Measurements from ENCODE around the gene ESPN. TPM values are rescaled to one million over a fixed set of nuclear protein-coding genes. Genes with fewer than 3 reads are reported as not detected.

ESPN gene
- total RNA-seq, 1 donor from 2014 or later: 2.7 TPM

DNA sequence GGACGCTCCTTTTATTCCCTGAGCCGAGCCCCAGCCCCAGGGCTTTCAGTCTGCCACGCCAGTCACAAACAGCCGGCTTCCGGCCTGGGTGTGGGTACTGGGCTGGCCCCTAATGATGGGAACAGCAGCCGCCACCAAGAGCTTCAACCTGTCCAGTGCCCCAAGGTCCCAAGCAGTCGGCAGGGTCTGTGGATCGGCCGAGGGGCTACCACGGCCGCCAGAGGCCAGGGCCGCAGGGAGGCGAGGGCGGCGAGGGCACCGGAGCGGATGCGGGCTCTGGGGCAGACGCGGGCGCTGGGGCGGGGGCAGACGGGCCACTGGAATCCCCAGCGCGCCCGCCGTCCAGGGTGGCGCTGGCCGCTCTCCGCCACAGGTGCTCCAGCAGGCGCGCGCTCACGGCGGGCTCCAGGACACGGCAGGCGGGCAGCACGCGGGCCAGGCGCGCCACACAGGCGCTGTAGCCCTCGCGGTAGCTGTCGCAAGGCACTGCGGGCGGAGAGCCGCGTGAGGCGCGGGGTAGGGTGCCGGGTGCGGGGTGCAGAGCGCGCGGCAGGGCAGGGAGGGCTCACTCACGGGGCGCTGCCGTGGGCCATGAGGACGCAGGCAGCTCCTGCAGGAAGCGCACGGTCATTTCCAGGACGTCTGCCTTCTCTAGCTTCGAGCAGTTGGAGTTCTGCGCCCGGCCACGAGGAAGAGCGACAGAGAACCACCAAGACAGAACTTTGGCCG is 5.7 kb upstream of the ESPN start:
- Histone ChIP-seq H3K4me3 (ENCODE audit: low read depth, low read length) (no peak overlapping the region), H3K27me3 (ENCODE audit: control insufficient read depth, insufficient read depth, low read length) (peaks cover 82% of the 10 kb centered on the region), H3K36me3 (ENCODE audit: control insufficient read depth, insufficient read depth, low read length) (no peaks in the 10 kb centered on the region)
- no peak for DNase-seq (ENCODE audit: low read depth)
- TF ChIP-seq, protein P1, sequence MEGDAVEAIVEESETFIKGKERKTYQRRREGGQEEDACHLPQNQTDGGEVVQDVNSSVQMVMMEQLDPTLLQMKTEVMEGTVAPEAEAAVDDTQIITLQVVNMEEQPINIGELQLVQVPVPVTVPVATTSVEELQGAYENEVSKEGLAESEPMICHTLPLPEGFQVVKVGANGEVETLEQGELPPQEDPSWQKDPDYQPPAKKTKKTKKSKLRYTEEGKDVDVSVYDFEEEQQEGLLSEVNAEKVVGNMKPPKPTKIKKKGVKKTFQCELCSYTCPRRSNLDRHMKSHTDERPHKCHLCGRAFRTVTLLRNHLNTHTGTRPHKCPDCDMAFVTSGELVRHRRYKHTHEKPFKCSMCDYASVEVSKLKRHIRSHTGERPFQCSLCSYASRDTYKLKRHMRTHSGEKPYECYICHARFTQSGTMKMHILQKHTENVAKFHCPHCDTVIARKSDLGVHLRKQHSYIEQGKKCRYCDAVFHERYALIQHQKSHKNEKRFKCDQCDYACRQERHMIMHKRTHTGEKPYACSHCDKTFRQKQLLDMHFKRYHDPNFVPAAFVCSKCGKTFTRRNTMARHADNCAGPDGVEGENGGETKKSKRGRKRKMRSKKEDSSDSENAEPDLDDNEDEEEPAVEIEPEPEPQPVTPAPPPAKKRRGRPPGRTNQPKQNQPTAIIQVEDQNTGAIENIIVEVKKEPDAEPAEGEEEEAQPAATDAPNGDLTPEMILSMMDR (IDR thresholded peaks at IDR 0.05; ENCODE audit: insufficient read depth, low read length, poor library complexity, severe bottlenecking): no peak

GRCh38 chr1:6419397-6419803 is 5.2 kb upstream of the ESPN start:
- TF ChIP-seq, protein P1 (IDR thresholded peaks at IDR 0.05; ENCODE audit: insufficient read depth, low read length, poor library complexity, severe bottlenecking): no peak
- Histone ChIP-seq H3K4me3 (ENCODE audit: low read depth, low read length) (peak overlapping the region; percentile 23), H3K27me3 (ENCODE audit: control insufficient read depth, insufficient read depth, low read length) (peaks cover 84% of the 10 kb centered on the region), H3K36me3 (ENCODE audit: control insufficient read depth, insufficient read depth, low read length) (no peaks in the 10 kb centered on the region)
- DNase-seq (ENCODE audit: low read depth): no peak

DNA sequence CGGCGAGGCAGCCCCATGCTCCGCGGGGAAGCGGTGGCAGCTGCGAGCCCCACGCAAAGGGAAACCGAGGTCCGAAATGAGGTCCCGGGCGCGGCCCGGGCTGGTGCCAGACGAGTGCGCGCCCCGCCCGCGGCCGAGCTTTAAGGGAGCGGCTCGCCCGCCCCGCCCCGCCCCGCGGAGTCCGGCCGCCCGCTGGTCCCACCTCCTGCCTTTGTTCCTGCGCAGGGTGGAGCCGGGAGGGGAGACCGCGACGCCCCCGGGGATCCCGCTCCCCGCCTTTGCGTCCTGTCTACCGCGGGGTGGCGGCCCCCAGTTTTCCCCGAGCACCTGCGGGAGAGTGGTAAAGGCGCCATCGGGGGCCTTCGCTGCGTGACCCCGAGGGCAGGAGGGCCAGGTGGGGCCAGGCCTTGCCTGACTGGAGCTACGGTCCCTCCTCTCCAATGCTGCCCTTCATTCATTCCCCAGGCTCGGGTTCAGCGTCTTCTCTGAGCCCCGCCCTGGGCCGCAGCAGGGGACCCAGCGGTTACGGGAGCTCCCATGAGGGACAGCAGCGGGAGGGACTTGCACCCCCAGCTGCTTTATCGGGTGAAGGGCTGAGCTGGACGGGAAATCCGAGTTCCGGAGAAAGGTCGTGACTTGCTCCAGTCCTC is 4.6 kb upstream of the ESPN start, which contains the start of gene HES2:
Gene HES2 (minus strand): TSS at position 116 of the 650 bp plus-strand sequence. CDS start 99 bp downstream, at position 17.
- TF ChIP-seq, protein P1 (IDR thresholded peaks at IDR 0.05; ENCODE audit: insufficient read depth, low read length, poor library complexity, severe bottlenecking): no peak
- H3K4me3 ChIP-seq (ENCODE audit: low read depth, low read length): peak within 1 kb of the TSS; percentile 23
- peaks cover 85% of the 10 kb centered on the region for H3K27me3 ChIP-seq (ENCODE audit: control insufficient read depth, insufficient read depth, low read length)
- DNase-seq (ENCODE audit: low read depth): no peak
- H3K36me3 ChIP-seq (ENCODE audit: control insufficient read depth, insufficient read depth, low read length): no peaks in the 10 kb centered on the region

DNA sequence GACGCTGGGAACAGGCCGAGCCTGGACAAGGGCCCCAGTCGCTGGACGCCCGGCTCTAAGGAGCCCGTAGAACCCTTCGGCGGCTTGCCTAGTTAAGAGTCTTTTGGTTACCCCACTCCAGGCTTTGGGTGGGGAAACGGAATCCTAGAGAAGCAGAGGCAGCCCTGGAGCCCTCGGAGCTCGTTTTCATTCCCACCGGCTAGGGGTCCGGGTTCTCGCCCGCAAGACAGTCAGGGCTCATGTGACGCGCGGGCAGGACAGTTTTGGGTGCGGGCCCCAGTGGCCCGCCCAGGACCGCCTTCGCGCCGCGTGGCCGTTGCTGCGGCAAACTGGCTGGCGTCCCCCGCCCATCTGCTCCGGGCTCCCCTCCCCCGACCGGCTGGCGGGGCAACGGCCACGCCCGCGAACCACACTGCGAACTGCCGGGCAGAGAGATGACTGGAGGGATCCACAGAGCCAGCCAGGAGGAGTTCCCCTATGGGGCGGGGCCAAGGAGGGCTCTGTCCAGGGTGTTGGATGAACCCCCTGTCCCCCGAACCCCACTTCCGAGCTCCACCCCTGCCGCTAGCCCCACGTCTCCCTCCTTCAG is 4.0 kb upstream of the ESPN start:
- H3K27me3 ChIP-seq (ENCODE audit: control insufficient read depth, insufficient read depth, low read length): peaks cover 87% of the 10 kb centered on the region
- no peak for DNase-seq (ENCODE audit: low read depth)
- TF ChIP-seq, protein P1 (IDR thresholded peaks at IDR 0.05; ENCODE audit: insufficient read depth, low read length, poor library complexity, severe bottlenecking): no peak
- no peak overlapping the region for H3K4me3 ChIP-seq (ENCODE audit: low read depth, low read length)
- no peaks in the 10 kb centered on the region for H3K36me3 ChIP-seq (ENCODE audit: control insufficient read depth, insufficient read depth, low read length)

DNA sequence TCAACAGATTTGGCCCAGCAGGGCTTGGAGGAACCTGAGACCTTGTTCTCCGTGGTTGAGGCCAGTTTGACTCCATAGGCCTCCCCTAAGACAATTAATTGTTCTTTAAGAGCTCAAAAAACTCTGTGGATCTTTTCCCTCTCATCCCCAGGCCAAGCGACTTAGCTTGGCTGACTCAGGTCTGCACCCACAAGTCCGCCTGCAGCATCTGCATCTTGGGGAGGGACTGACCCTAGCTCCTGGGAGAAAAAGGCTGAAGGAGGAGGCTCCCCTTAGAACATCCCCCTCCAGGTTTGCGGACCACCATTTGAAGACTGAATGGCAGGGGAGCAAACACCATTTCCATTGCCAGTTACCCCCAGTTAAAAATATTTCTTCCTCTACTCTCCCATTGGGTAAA is 3.3 kb upstream of the ESPN start:
- TF ChIP-seq, protein P1 (IDR thresholded peaks at IDR 0.05; ENCODE audit: insufficient read depth, low read length, poor library complexity, severe bottlenecking): no peak
- Histone ChIP-seq H3K27me3 (ENCODE audit: control insufficient read depth, insufficient read depth, low read length) (peaks cover 87% of the 10 kb centered on the region), H3K4me3 (ENCODE audit: low read depth, low read length) (no peak overlapping the region), H3K36me3 (ENCODE audit: control insufficient read depth, insufficient read depth, low read length) (no peaks in the 10 kb centered on the region)
- no peak for DNase-seq (ENCODE audit: low read depth)

Measured in kidney epithelial cell (primary cell).